HG03378 (cell line): ENCODE data around the gene AGBL4.

ENCODE experiments used
- ATAC-seq: cut with Tn5 transposase; IDR thresholded peaks from one replicate; pipeline ENCODE4 v1.9.1; 2021; ENCODE audit warnings: mild to moderate bottlenecking, moderate library complexity; ENCODE audit not compliant: unreplicated experiment

AGBL4 gene

DNA sequence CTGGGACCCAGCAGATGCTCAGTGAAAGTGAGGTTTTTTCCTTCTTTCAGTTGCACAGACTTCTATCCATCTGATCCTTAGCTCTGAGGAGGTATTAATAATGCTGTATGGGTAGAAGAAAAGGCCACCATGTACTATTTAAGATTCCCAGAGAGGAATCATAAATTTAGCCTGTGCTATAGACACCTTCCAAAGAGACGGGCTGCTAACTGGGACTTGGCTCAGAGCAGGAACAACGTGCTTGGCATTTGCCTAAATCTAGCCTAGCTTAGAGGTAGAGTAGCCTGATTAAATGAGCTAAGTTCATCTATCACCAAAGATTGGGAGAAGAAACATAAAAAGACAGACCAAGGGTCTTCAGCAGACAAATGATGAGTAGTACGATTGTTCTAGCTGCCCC is 1070.1 kb downstream of the AGBL4 start:
- ATAC-seq, result no peak

DNA sequence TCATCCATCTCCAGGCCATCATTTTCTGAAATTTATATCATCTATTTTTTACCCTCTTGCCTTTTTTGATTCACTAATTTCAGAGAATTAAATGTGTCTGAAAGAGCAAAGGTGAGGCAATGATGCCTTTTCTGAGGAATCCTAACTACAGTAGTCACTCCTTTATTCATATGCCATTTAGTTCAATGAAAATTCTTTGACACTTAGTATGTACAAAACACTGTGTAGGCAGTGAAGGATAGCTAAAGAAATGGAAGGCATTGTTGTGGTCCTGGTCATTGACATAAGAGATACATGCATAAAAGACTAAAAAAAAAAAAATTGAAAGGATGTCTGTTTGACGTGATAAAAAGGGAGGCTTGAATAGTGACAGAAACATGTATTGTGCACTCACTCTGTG is 1075.2 kb downstream of the AGBL4 start:
- ATAC-seq, result no peak

DNA sequence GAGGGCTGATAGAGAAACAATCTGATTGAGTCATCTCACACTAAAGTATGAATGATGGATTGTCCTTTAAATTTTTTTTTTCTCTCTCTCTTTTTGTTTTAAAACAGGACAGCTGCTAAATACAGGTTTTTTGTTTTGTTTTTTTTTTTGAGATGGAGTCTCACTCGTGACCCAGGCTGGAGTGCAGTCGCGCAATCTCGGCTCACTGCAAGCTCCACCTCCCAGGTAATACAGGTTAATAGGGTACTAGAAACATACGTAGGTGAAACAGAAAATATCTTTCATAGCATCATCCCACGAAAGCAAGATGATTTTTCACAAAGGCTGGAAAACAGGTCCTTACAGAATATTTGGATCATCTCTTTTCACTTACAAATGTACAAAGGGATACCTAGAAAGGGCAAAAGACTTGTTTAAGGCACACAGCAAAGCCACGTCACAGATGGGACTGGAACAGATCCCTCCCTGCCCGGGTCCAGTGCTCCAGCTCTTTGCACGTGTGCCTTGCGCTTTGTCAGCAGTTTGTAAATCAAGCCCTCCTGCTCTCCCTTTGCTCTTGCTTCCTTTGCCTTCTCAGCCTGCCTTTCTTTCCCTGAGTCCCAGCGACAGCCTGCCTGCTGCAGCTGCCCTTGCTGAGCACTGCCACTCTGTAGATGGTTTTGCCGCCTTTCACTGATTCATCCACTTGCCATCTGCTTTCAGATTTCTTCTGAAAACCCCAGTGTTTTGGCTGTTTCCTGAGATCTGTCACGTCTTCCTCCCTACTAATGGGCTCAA is 1075.8 kb downstream of the AGBL4 start:
- ATAC-seq, result no peak

DNA sequence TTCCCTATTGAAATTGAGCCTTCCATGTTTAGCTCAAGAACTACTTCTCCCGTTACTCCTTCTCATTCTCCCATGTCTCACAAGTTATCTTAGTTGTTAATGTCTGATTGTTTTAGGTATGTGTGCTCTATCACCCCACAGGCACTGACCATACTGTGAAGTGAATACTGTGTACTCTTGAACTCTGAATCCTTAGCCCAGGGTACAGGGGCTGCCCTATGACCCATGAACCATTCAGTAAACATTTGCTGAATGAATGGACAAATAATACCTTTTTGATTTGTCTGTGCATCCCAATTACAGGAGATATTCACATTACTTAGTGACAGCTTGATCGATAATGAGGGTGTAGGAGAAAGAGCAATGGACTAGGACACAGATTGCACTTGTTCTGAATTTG is 1077.7 kb downstream of the AGBL4 start:
- no peak for ATAC-seq

GRCh38 chr1:48944811-48945210 is 1078.9 kb downstream of the AGBL4 start:
- ATAC-seq, result no peak

DNA sequence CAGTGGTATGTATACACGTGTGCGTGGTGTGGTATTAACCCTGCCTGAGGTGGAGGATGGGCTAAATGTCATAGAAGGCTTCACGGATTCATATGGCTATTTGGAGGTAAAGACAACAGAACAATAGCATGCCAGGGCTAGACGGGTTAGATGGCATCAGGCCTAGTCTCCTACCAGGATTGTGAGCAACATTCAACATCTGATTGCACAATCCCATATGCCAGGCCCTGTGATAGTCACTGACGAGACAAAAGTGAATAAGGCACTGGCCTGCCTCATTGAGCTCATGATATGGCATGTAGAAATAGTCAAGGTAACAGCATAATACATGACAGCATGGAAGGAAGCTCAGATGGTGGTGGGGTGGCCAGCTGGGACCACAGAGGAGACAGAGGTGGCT is 1079.9 kb downstream of the AGBL4 start:
- no peak for ATAC-seq

DNA sequence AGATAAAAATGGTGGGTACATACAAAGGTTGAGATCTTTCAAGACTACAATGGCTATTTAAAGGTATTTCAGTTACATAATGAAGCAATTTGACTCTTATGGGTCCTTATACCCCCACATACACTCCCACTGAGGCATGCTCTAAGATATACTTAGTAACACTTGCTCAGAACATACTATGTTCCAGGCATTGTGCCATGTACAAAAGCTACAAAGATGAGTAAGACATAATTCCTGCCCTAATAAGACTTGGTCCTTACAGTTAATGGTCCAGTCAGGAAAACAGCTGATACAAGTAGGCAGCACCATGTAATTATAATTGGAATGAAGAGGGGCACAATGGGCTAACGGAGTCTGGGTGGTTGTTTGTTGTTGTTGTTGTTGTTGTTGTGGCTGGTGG is 1080.4 kb downstream of the AGBL4 start:
- ATAC-seq, result no peak

DNA sequence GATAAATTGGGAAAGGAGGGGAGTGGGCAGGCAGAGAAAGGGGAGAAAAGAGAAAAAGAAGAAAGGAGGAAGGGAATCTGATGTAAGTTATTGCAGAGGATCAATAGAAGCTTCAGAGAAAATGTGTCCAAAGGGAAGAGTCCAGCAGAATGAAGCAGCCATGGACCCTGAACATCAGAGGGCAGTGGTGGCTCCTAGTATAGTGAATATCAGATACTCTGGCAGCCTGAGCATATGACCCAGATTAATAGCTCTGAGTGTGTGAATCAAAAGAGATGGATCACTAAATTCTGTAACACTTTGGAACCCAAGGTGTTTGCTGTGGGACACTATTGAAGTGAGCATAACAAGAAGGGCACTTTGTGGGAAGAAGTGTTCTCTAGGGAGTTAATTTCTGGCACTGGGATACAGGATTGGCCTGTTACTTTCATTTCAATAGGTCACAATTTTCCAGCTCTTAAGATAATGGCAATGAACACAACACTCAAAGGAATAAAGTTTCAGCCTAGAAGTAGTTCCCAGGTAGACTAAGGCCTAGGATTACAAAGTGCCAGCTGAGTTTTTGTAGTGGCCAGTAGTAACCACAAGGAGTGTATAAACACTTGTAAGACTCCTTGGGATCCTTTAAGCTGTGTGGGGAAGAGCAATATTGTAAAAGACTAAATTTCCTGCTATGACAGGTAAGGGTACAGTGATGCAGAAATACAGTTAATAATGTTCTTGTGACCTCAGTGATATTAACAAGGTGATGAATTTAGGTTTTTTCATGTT is 1082.6 kb downstream of the AGBL4 start:
- ATAC-seq, result no peak

DNA sequence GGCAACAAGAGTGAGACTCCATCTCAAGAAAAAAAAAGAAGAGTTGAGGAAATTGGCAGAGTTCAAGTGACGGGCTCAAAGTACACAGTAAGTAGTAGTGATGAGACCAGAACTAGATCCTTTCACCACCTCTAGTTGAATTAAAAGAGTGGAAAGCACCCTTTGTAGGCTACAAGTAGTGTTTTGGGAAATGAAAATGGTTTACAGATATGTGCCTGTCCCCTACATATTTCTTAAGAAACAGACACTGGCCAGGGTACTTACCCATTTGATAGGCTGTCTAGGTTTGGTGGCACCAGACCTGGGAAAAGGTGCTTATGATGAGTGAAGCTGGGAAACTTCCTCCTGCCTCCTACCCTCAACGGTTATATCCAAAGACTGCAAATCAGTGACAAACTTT is 1083.4 kb downstream of the AGBL4 start:
- no peak for ATAC-seq

- no peak for ATAC-seq
These were observed 1083.9 kb downstream of the AGBL4 start for GRCh38 chr1:48939828-48940227.

DNA sequence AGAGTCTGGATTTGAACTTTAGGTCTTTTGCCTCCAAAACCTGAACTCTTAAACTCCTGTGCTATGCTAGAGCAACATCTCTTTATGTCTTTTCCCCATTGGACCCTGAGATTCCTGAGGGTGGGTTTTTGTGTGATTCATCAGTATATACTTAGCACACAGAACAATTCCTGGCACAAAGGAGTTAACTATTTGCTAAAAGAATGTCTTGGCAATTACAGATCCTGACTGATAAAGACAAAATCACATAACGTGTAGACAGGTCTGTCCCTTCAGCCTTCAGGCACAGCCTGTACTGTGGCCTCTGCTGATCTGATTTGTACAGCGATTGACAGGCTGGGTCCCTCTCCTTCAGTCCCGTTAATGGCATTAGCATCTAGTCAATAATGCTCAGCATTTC is 1084.7 kb downstream of the AGBL4 start:
- ATAC-seq, result no peak

DNA sequence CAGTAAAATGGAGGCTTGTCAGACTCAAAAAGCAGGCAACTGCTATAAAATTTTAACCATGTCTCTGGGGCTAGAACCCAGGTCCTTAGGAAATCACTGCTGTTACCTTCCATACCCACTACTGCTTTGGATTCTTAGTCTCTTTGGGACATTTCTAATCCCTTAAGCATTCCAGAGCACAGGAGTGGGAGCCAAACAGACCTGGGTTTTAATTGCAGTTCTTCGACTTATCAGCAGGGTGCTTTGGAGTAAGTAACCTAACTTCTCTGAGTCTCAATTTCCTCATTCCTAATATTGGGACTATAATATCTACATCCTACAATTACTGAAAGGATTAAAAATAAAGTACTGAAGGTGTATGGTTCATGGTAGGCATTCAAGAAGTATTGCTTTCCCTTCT is 1086.0 kb downstream of the AGBL4 start:
- ATAC-seq, result no peak

DNA sequence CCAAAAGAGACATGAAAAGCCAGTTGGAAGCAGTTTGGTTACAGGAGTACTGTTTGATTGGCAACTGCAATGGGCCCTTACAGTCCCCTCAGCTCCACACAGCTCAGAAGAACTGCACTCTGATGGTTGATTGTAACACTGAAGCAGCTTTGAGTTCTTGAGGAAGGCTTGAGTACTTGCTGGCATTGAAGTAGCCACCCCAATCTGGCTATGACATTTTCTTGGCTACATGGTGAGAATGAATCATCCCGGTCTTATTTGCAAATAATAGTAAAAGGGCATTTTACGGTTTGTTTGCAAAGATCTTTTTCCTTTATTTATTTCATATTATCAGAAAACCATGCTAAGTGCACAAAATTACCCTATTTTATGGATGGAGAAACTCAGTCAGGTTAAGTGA is 1087.3 kb downstream of the AGBL4 start:
- ATAC-seq, result no peak

DNA sequence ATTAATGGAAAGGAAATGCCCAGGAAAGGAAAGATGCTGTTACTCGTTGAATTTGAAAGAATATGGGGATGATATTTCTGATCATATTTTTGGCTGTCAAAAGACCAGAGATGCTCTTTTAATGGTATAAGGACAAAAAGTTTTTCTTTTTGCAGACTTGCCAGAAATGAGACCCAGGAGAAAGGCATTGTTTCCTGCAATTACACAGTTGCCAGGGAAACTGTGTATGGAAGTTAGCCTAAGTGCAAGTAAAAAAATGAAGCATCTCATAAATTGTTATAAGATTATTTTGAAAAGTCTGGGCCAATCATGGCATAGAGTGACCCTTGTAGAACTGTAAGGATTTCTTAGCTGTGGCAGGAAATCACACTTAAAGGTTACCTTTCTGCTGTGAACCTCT is 1091.4 kb downstream of the AGBL4 start:
- no peak for ATAC-seq

GRCh38 chr1:48931506-48932192 is 1092.1 kb downstream of the AGBL4 start:
- ATAC-seq, result no peak

GRCh38 chr1:48930011-48930410 is 1093.7 kb downstream of the AGBL4 start:
- ATAC-seq, result no peak

DNA sequence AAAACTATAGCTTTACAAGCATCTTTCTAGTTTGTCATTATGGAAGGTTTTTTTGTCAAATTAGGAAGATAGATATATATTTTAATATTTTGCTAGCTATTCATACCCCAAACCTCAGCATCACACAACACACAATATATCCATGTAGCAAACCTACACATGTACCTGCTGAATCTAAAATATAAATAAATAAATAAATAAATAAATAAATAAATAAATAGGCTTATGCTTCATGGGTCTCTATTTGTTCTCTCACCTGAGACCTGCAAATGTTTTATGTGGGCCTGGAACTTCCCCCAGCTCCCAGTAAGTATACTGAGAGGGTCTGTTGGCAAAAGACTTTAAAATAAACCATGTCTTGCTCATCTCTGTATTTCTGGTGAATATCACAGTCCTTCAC is 1099.7 kb downstream of the AGBL4 start:
- no peak for ATAC-seq

GRCh38 chr1:48923116-48923515 is 1100.6 kb downstream of the AGBL4 start:
- ATAC-seq, result no peak

- ATAC-seq, result no peak
These were observed 1102.9 kb downstream of the AGBL4 start for GRCh38 chr1:48920851-48921250.

- no peak for ATAC-seq
These were observed 1105.7 kb downstream of the AGBL4 start for GRCh38 chr1:48917901-48918603.

DNA sequence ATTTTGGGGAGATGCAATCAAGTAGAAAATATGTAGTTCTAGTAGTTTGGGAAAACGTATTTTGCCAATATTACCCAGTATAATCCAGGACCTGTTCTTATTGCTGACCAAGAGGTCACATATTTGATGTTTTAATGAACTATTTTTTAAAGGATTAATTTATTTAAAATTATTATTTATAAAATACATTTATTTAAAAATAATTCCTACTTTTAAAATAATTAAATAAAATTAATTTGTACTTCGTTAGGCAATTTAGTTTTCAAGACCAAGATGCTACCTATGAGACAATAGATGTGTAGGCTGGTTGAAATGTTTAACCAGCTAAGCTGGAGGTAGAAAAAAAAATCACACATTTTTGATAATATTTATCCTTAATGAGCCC is 1106.7 kb downstream of the AGBL4 start:
- no peak for ATAC-seq
